OCI-LY1 (cell line): ENCODE results near the gene SCAF11.

Experiments
- H2AFZ ChIP-seq: fragments of 200-600 bp; sonication (generic), shearing (Covaris generic); 2 replicates; pipeline ENCODE4 v1.6.0; 2014; ENCODE audit warnings: antibody characterized with exemption, mild to moderate bottlenecking, low read length
- H3F3A ChIP-seq: fragments of 200-600 bp; sonication (generic), shearing (Covaris generic); 2 replicates; pipeline ENCODE4 v1.6.0; 2014; ENCODE audit warnings: mild to moderate bottlenecking, antibody characterized with exemption, low read length, moderate library complexity; ENCODE audit not compliant: insufficient read depth
- H3K27ac ChIP-seq: fragments of 200-600 bp; sonication (generic); 2 replicates; pipeline ENCODE4 v1.5.1; 2014; ENCODE audit warnings: low read length, mixed run types, mild to moderate bottlenecking, low read depth; ENCODE audit not compliant: poor library complexity, severe bottlenecking
- H3K27me3 ChIP-seq: fragments of 200-600 bp; sonication (generic); 2 replicates; pipeline ENCODE4 v1.6.0; 2014; ENCODE audit warnings: antibody characterized with exemption, mild to moderate bottlenecking, low read length, moderate library complexity; ENCODE audit not compliant: insufficient read depth
- H3K36me3 ChIP-seq: fragments of 200-600 bp; sonication (generic); 2 replicates; pipeline ENCODE4 v1.6.1; 2014; ENCODE audit warnings: mild to moderate bottlenecking, antibody characterized with exemption, low read length, moderate library complexity, mixed read lengths; ENCODE audit not compliant: insufficient read depth
- H3K4me1 ChIP-seq: fragments of 200-600 bp; sonication (generic); 2 replicates; pipeline ENCODE4 v1.5.1; 2014; ENCODE audit warnings: mild to moderate bottlenecking, low read length, moderate library complexity; ENCODE audit not compliant: insufficient read depth, severe bottlenecking
- H3K4me2 ChIP-seq: fragments of 200-600 bp; sonication (generic), shearing (Covaris generic); 2 replicates; pipeline ENCODE4 v1.6.1; 2014; ENCODE audit warnings: low read length
- H3K4me3 ChIP-seq: fragments of 200-600 bp; sonication (generic); 2 replicates; pipeline ENCODE4 v1.5.1; 2014; ENCODE audit warnings: low read length, low read depth, mild to moderate bottlenecking, mixed read lengths; ENCODE audit not compliant: poor library complexity, severe bottlenecking
- H3K79me2 ChIP-seq: fragments of 200-600 bp; shearing (Covaris generic); 2 replicates; pipeline ENCODE4 v1.6.1; 2016; ENCODE audit warnings: mixed run types, low read length, mixed read lengths; ENCODE audit not compliant: insufficient read depth
- H3K9ac ChIP-seq: fragments of 200-600 bp; sonication (generic), shearing (Covaris generic); 2 replicates; pipeline ENCODE4 v1.6.1; 2014; ENCODE audit warnings: mild to moderate bottlenecking, low read length, mixed read lengths
- H3K9me2 ChIP-seq: fragments of 200-600 bp; sonication (generic), shearing (Covaris generic); 2 replicates; pipeline ENCODE4 v1.6.1; 2014; ENCODE audit warnings: low read depth, mild to moderate bottlenecking, low read length, mixed read lengths
- H3K9me3 ChIP-seq: fragments of 200-600 bp; shearing (Covaris generic); 2 replicates; pipeline ENCODE4 v1.6.1; 2014; ENCODE audit warnings: low read length, mixed read lengths
- H4K20me1 ChIP-seq: fragments of 200-600 bp; sonication (generic), shearing (Covaris generic); 2 replicates; pipeline ENCODE4 v1.6.0; 2016; ENCODE audit warnings: mild to moderate bottlenecking, low read length; ENCODE audit not compliant: insufficient read depth
- EZH2 ChIP-seq: fragments of 200-600 bp; sonication (generic), shearing (Covaris generic); IDR thresholded peaks from 2 replicates; pipeline ENCODE4 v1.8.0; 2017; ENCODE audit warnings: borderline replicate concordance, mixed run types, mild to moderate bottlenecking, antibody characterized with exemption, low read length, moderate library complexity, mixed read lengths
- TF ChIP-seq, protein P1 (sequence below): fragments of 200-600 bp; sonication (generic), shearing (Covaris generic); IDR thresholded peaks from 2 replicates; pipeline ENCODE4 v1.5.1; 2017; ENCODE audit warnings: mild to moderate bottlenecking, antibody characterized with exemption, low read length, moderate library complexity, mixed read lengths

Gene SCAF11

DNA sequence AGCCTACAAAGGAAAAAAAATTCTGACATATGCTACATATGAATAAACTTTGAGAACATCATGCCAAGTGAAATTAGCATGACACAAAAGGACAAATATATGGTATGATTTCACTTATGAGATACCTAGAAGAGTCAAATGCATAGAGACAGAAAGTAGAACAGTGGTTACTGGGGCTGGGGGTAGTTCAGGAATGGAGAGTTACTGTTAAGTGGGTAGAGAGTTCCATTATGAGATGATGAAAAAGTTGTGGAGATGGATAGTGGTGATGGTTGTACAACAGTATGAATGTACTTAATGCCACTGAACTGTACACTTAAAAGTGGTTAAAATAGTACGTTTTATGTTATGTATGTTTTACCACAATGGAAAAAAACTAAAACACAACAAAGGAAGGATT lies 92.3 kb downstream of the SCAF11 start:
- H4K20me1 ChIP-seq, result no peaks in the 10 kb centered on the region
- H3K27me3 ChIP-seq, result no peaks in the 10 kb centered on the region
- H3K27ac ChIP-seq, result no peak overlapping the region
- H3K9me3 ChIP-seq, result no peaks in the 10 kb centered on the region
- H3K9ac ChIP-seq, result no peak overlapping the region
- no peak overlapping the region for H2AFZ ChIP-seq
- H3K36me3 ChIP-seq, result peaks cover 45% of the 10 kb centered on the region
- TF ChIP-seq EZH2, result no peak
- TF ChIP-seq, protein P1, sequence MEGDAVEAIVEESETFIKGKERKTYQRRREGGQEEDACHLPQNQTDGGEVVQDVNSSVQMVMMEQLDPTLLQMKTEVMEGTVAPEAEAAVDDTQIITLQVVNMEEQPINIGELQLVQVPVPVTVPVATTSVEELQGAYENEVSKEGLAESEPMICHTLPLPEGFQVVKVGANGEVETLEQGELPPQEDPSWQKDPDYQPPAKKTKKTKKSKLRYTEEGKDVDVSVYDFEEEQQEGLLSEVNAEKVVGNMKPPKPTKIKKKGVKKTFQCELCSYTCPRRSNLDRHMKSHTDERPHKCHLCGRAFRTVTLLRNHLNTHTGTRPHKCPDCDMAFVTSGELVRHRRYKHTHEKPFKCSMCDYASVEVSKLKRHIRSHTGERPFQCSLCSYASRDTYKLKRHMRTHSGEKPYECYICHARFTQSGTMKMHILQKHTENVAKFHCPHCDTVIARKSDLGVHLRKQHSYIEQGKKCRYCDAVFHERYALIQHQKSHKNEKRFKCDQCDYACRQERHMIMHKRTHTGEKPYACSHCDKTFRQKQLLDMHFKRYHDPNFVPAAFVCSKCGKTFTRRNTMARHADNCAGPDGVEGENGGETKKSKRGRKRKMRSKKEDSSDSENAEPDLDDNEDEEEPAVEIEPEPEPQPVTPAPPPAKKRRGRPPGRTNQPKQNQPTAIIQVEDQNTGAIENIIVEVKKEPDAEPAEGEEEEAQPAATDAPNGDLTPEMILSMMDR, result no peak
- no peaks in the 10 kb centered on the region for H3F3A ChIP-seq
- H3K9me2 ChIP-seq, result no peaks in the 10 kb centered on the region
- no peak overlapping the region for H3K4me3 ChIP-seq
- no peaks in the 10 kb centered on the region for H3K4me1 ChIP-seq
- no peak overlapping the region for H3K4me2 ChIP-seq
- H3K79me2 ChIP-seq, result no peaks in the 10 kb centered on the region

DNA sequence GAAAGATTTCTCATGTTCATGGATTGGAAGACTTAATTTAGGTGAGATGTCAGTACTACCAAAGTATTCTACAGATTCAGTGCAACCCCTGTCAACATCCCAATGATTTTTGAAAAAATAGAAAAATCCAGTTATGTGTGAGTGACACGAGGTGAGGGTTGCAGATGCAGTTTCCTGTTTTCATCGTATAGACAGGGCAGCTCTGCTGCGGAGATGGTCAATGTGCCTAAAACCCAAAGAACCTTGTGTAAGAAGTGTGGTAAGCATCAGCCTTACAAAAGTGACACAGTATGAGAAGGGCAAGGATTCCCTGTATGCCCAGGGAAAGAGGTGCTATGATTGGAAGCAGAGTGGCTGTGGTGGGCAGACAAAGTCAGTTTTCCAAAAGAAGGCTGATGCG lies 94.4 kb downstream of the SCAF11 start:
- H3K79me2 ChIP-seq, result no peaks in the 10 kb centered on the region
- H3K9ac ChIP-seq, result no peak overlapping the region
- H4K20me1 ChIP-seq, result no peaks in the 10 kb centered on the region
- no peaks in the 10 kb centered on the region for H3K4me1 ChIP-seq
- H3K27ac ChIP-seq, result no peak overlapping the region
- no peaks in the 10 kb centered on the region for H3K9me2 ChIP-seq
- TF ChIP-seq, protein P1, result no peak
- no peaks in the 10 kb centered on the region for H3K9me3 ChIP-seq
- no peak overlapping the region for H3K4me3 ChIP-seq
- no peak overlapping the region for H3K4me2 ChIP-seq
- H3K36me3 ChIP-seq, result peaks cover 56% of the 10 kb centered on the region
- no peaks in the 10 kb centered on the region for H3F3A ChIP-seq
- no peak overlapping the region for H2AFZ ChIP-seq
- no peaks in the 10 kb centered on the region for H3K27me3 ChIP-seq

DNA sequence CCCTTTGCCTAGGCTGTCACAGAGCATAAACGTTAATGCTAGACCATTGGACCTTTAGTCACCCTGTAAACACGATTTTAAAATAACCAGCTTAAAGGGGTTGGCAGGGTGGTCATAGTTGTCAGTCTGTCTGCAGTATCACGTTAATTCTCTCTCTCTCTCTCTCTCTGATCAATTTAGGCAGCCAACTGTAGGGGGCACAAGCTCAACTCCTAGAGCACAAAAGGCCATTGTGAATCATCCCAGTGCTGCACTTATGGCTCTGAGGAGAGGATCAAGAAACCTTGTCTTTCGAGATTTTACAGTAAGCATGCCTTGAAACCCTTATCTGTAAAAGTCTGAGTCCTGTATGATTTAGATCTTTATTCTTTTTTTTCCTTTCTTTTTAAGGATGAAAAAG lies 97.1 kb downstream of the SCAF11 start:
- Histone ChIP-seq H3F3A (no peaks in the 10 kb centered on the region), H2AFZ (no peak overlapping the region), H3K36me3 (peaks cover 56% of the 10 kb centered on the region), H3K79me2 (no peaks in the 10 kb centered on the region), H3K9me3 (no peaks in the 10 kb centered on the region), H3K4me2 (no peak overlapping the region), H3K9me2 (no peaks in the 10 kb centered on the region), H4K20me1 (no peaks in the 10 kb centered on the region), H3K4me1 (no peaks in the 10 kb centered on the region), H3K4me3 (no peak overlapping the region), H3K27ac (no peak overlapping the region), H3K9ac (no peak overlapping the region), H3K27me3 (no peaks in the 10 kb centered on the region)
- no peak for TF ChIP-seq EZH2
- TF ChIP-seq, protein P1, result peak; percentile 21; the same call in 1 of the 2 replicates
